Kidney tubule cell (primary cell): ENCODE data around the gene SNAI1.
"Not testable (repeated sequence)": the region's sequence is repeated elsewhere in the genome, so short reads cannot be mapped to it uniquely, and the experiment has no call there.

Source experiments
- DNase-seq: peaks from one replicate; pipeline ENCODE4 v3.0.0-alpha.2; 2018; ENCODE audit warnings: low spot score

The SNAI1 gene

GRCh38 chr20:49987015-49987867, 4.5 kb downstream of the SNAI1 start:
- DNase-seq, result peak; percentile 68

GRCh38 chr20:49987868-49988690, 5.3 kb downstream of the SNAI1 start:
- DNase-seq, result peak; percentile 53

GRCh38 chr20:49989234-49990065, 6.7 kb downstream of the SNAI1 start:
- peak; percentile 44 for DNase-seq

GRCh38 chr20:49990271-49990720, 7.5 kb downstream of the SNAI1 start:
- DNase-seq, result no peak

GRCh38 chr20:49993301-49993751, 10.5 kb downstream of the SNAI1 start:
- no peak for DNase-seq

GRCh38 chr20:49995586-49995985, 12.8 kb downstream of the SNAI1 start:
- DNase-seq, result no peak

- not testable (repeated sequence) for DNase-seq
Measured at GRCh38 chr20:49998478-49999188, 15.9 kb downstream of the SNAI1 start.

- no peak for DNase-seq
Measured at GRCh38 chr20:49999329-49999728, 16.5 kb downstream of the SNAI1 start.

- DNase-seq, result peak; percentile 45
Measured at GRCh38 chr20:50000548-50001222, 17.9 kb downstream of the SNAI1 start.

- DNase-seq, result peak; percentile 81
Measured at GRCh38 chr20:50001784-50002311, 19.1 kb downstream of the SNAI1 start.

- DNase-seq, result peak; percentile 71
Measured at GRCh38 chr20:50003253-50003656, 20.5 kb downstream of the SNAI1 start.

- no peak for DNase-seq
Measured at GRCh38 chr20:50004229-50004628, 21.4 kb downstream of the SNAI1 start.

- DNase-seq, result no peak
Measured at GRCh38 chr20:50005471-50005981, 22.7 kb downstream of the SNAI1 start.

- DNase-seq, result no peak
Measured at GRCh38 chr20:50007369-50007768, 24.6 kb downstream of the SNAI1 start.

GRCh38 chr20:50008007-50008406, 25.2 kb downstream of the SNAI1 start:
- no peak for DNase-seq

- no peak for DNase-seq
Measured at GRCh38 chr20:50009521-50010454, 27.0 kb downstream of the SNAI1 start.

GRCh38 chr20:50011597-50011996, 28.8 kb downstream of the SNAI1 start:
- not testable (repeated sequence) for DNase-seq

- no peak for DNase-seq
Measured at GRCh38 chr20:50012282-50013263, 29.8 kb downstream of the SNAI1 start.
